Measurements from ENCODE around the gene SPDYE16.
"Not testable (repeated sequence)": the region's sequence is repeated elsewhere in the genome, so short reads cannot be mapped to it uniquely, and the experiment has no call there.

The SPDYE16 gene, protein sequence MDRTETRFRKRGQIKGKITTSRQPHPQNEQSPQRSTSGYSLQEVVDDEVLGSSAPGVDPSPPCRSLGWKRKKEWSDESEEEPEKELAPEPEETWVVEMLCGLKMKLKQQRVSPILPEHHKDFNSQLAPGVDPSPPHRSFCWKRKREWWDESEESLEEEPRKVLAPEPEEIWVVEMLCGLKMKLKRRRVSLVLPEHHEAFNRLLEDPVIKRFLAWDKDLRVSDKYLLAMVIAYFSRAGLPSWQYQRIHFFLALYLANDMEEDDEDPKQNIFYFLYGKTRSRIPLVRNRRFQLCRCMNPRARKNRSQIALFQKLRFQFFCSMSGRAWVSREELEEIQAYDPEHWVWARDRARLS

DNA sequence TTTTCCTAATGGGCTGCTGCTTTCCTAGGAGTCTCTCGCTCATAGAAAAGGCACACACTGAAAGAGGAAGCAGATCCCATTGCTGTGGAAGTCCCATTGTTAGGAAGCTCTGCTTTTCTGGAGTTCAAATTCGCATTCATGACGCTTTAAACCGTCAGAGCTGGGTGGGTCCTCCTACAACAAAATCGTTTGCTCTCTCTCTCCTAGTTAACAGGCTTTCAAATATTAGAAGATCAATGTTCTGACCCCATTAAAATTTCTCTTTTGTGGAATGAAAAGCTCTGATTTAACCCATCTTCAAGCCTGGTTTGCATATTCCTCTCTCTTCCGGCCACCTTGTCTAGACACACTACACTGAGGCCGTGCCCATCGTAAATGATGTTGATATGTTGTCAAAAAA is at the start of gene SPDYE16:
TSS of gene SPDYE16 (minus strand) at position 101 of the 400 bp plus-strand sequence. CDS start 1,838 bp downstream, outside the sequence.
- not testable (repeated sequence) for DNase-seq

DNA sequence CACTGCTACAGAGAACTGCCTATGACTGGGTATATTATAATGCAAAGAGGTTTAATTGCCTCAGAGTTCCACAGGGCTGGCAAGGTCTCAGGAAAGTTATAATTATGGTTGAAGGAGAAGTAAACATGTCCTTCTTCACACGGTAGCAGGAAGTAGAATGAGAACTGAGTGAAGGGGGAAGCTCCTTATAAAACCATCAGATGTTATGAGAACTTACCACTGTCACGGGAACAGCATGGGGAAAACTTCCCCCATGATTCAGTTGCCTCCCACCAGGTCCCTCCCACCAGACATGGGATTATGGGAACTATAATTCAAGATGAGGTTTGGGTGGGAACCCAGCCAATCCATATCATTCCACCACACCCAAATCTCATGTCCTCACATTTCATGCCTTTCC is 49.6 kb upstream of the SPDYE16 start:
- not testable (repeated sequence) for DNase-seq

DNA sequence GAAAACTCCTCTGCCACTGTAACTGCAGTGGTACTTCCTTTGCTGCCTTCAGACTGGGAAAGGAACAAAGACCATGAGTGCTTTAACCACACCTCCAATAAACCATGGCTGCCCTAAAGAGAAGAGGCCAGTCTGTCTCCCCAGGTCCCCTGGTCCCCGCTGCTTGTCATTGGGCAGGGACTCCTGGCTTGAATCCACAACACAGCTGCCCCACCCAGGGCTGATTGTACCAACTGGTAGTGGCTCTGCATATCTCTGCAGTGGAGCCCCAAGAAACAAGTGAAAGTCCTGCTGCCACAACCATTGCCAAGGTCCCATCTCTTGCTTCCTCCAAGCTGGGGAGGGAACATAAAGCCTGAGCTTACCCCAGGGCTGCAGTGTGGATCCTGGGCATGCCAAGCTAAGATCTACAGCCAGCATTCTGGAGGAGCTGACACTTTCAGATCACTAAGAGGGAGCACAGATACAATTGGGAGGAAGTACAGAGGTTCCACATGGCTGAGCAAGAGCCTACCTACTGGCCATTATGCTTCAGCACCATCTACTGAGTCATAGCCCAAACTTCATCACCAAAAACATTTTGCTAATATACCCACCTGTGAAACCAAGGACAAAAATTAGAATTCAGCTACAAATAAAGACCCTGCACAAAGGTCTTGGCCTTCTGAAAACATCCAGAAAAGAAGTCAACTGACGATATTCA is 48.7 kb upstream of the SPDYE16 start:
- DNase-seq, result not testable (repeated sequence)

DNA sequence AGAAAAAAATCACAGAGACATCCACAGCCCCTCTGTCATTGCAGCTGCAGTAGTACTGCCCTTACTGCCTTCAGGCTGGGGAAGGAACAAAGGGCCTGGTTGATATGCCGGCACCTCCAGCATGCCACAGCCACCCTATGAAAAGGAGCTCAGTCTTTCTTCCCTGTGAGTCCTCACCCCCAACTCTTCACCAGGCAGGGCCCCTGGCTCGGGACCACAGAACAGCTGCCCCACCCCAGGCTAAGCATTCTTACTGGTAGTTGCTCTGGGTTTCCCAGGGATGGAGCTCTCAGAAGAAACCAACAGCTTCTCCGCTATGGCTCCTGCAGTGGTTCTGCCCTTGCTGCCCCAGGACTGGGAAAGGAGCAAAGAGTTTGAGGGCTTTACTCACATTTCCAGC is 47.9 kb upstream of the SPDYE16 start:
- peak in 1 of 51 donors; percentile 1 for DNase-seq

DNA sequence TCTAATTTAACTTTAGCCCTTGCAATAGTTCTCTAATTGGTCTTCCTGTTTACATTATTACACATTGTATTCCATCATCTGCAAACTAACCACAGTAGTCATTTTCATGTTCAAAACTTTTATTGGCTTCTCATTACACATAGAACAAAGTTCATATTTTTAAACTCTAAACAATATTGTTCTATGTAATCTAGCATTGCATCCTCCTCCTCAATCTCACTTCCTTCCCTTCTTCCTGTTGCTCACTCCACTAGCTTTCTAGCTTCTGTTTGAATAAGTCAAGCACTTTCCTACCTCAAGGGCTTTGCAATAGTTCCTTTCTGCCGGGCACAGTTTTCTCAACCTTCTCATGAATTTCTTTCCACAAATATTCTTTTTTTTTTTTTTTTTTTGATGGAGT is 45.5 kb upstream of the SPDYE16 start:
- DNase-seq, result not testable (repeated sequence)

DNA sequence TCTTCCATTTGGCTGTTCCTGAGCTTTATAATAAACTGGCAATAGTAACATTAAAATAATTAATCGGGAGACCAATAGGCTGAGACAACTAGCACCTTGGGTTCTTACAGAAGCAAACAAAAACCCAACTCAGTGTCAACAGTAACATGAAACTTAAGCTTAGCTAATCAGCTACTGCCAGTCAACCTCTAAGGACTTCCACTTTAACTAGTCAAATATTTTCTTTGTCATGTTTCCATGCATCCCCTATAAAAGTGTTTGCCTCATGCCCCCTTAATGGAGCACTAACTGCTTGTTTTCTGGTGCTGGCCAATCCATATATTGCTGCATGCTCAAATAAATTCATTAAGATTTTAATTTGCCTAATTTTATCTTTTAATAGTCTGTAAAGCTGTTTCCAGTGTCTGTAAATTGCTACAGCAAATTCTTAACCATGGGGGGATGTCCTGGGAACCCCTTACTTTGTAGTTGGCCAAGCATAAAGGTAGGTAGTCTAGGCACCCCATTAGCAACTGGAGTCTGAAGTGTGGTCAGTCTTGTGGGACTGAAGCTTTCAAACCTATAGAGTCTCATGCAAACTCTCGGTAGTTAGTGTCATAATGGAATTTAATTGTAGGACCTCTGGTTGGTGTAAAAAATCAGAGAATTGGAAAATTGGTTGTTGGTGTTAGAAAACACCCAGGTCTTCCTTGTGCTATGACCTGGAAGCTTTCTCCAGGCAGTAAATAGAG is 43.7 kb upstream of the SPDYE16 start:
- not testable (repeated sequence) for DNase-seq

GRCh38 chr7:76583636-76584281 is 40.7 kb upstream of the SPDYE16 start:
- not testable (repeated sequence) for DNase-seq

- peak in 28 of 51 donors; percentile 5 to 77 (median 28) for DNase-seq
Observed at GRCh38 chr7:76582848-76583631, 39.9 kb upstream of the SPDYE16 start.

GRCh38 chr7:76575919-76576655 is 33.0 kb upstream of the SPDYE16 start:
- not testable (repeated sequence) for DNase-seq

GRCh38 chr7:76575431-76575830 is 32.3 kb upstream of the SPDYE16 start:
- not testable (repeated sequence) for DNase-seq

DNA sequence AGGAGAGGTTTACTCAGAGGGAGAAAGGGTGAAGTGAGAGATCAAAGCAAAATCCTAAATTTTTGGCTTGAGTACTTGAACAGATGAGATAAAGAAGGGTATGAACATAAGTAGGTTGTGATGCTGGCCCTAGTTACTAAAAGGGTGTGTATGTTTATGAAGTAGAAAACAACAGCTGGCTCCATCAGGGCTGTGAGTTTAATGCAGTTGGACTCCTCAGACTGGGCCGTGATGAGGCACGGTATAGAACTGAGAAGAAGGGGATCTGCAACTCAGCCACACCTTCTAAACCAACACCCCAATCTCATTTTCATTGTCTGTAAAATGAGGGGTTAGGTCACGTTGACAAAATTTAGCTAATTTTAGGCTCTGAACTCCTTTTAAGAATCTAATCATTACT is 29.2 kb upstream of the SPDYE16 start:
- DNase-seq, result not testable (repeated sequence)

GRCh38 chr7:76570324-76570775 is 27.3 kb upstream of the SPDYE16 start:
- DNase-seq, result peak in 1 of 51 donors; percentile 14

DNA sequence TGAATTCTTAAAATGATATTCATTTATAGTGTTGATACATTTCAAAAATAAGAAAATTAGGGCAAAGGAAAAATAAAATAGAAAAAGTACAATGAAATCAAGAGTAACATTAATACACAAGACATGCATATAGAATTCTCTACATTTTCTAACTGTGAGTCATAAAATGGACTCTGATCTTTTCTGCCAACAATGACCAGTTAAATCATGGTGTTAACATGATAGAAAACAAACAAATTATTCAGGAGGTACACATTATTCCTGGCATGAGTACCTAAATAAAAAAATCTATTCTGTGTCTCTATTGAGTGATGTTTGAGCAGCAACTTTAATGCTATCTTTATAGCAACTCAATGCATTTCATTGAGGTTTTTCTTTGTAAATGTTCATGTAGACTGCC is 25.6 kb upstream of the SPDYE16 start:
- not testable (repeated sequence) for DNase-seq

DNA sequence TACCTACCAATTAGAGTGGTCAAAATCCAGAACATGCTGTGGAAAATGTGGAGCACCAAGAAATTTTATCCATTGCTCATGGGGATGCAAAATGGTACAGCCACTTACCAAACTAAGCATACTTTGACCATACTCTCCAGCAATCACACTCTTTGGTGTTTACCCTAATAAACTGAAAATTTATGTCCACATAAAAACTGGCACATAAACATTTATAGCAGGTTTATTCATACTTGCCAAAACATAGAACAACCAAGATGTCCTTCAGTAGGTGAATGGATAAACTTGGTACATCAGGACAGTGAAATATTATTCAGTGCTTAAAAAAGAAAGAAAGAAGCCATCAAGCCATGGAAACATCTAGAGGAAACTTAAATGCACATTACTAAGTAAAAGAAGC is 24.7 kb upstream of the SPDYE16 start:
- not testable (repeated sequence) for DNase-seq

DNA sequence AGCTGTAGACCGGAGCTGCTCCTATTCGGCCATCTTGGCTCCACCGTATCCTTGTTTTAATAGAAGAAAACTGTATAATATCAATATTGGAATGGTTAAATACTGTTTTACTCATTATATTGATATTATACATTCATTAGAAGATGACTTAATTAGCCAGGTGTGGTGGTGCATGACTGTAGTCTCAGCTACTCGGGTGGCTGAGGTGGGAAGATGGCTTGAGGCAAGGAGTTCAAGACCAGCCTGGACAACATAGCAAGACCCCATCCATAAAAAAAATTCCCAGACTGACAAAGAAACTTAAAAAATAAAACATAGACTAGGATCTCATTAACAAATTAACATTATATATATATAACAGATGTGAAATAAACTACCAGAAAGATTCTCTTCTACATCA is 24.2 kb upstream of the SPDYE16 start:
- not testable (repeated sequence) for DNase-seq

DNA sequence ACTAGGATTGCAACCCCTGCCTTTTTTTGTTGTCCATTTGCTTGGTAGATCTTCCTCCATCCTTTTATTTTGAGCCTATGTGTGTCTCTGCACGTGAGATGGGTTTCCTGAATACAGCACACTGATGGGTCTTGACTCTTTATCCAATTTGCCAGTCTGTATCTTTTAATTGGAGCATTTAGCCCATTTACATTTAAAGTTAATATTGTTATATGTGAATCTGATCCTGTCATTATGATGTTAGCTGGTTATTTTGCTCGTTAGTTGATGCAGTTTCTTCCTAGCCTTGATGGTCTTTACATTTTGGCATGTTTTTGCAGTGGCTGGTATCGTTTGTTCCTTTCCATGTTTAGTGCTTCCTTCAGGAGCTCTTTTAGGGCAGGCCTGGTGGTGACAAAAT is 21.9 kb upstream of the SPDYE16 start:
- DNase-seq, result not testable (repeated sequence)

- not testable (repeated sequence) for DNase-seq
Observed at GRCh38 chr7:76561342-76561741, 18.2 kb upstream of the SPDYE16 start.

GRCh38 chr7:76560157-76560556 is 17.1 kb upstream of the SPDYE16 start:
- DNase-seq, result not testable (repeated sequence)

- DNase-seq, result not testable (repeated sequence)
Observed at GRCh38 chr7:76559685-76560084, 16.6 kb upstream of the SPDYE16 start.

DNA sequence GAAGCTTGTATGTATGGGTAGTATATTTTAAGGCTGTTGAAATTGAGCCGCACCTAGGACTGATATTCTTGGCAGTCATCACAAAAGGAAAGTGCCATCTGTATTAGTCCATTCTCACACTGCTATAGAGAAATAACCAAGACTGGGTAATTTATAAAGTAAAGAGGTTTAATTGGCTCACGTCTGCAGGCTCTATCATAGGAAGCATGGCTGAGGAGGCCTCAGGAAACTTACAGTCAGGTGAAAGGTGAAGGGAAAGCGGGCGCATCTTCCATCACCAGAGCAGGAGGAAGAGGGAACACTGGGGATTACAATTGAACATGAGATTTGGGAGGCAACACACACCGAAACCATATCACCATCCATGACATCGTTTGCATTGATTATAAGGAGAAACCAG is 8.9 kb upstream of the SPDYE16 start:
- DNase-seq, result not testable (repeated sequence)

Data from hypothalamus (tissue), 51 donors.